Mesenchymal stem cell (in vitro differentiated cells and primary cell): ENCODE measurements around the gene DCLK1.

Experiments
- DNase-seq: peaks from one replicate; pipeline ENCODE4 v3.0.0-alpha.2; 2013
- H2AFZ ChIP-seq: one replicate; pipeline ENCODE4 v1.6.1; 2013; ENCODE audit warnings: low read depth, mild to moderate bottlenecking, control low read depth, inconsistent platforms, low read length, moderate library complexity
- H2AK5ac ChIP-seq: 2 replicates; pipeline ENCODE4 v1.6.1; 2013; ENCODE audit warnings: low read length, moderate library complexity, mild to moderate bottlenecking, inconsistent platforms; ENCODE audit not compliant: severe bottlenecking
- H2BK120ac ChIP-seq: one replicate; pipeline ENCODE4 v1.6.1; 2013; ENCODE audit warnings: low read depth, mild to moderate bottlenecking, inconsistent platforms, low read length, moderate library complexity
- H2BK12ac ChIP-seq, 2 experiments: one replicate each; pipeline ENCODE4 v1.6.1; 2013; ENCODE audit warnings: inconsistent platforms in 2 of 2, low read length in 2 of 2, mild to moderate bottlenecking in 2 of 2, moderate library complexity in 2 of 2, control low read depth in 1 of 2
- H2BK15ac ChIP-seq: one replicate; pipeline ENCODE4 v1.6.1; 2013; ENCODE audit warnings: mild to moderate bottlenecking, low read depth, inconsistent platforms; ENCODE audit not compliant: poor library complexity, severe bottlenecking
- H2BK5ac ChIP-seq: 2 replicates; pipeline ENCODE4 v1.6.1; 2013; ENCODE audit warnings: low read depth, mild to moderate bottlenecking, low read length, control low read depth, inconsistent platforms; ENCODE audit not compliant: poor library complexity, severe bottlenecking
- H3K14ac ChIP-seq, 2 experiments: one replicate each; pipeline ENCODE4 v1.6.1; 2013; ENCODE audit warnings: inconsistent platforms in 2 of 2, low read length in 2 of 2, control low read depth in 1 of 2, mild to moderate bottlenecking in 1 of 2, moderate library complexity in 1 of 2
- H3K18ac ChIP-seq, 2 experiments: one replicate each; pipeline ENCODE4 v1.6.1; 2013; ENCODE audit warnings: inconsistent platforms in 2 of 2, low read length in 2 of 2, control low read depth in 1 of 2, low read depth in 1 of 2, mild to moderate bottlenecking in 1 of 2
- H3K23ac ChIP-seq, 2 experiments: one replicate each; pipeline ENCODE4 v1.6.1; 2013; ENCODE audit warnings: inconsistent platforms in 2 of 2, low read length in 2 of 2, mild to moderate bottlenecking in 2 of 2, moderate library complexity in 2 of 2, control low read depth in 1 of 2
- H3K27ac ChIP-seq: 2 replicates; pipeline ENCODE4 v1.5.1; 2013; ENCODE audit warnings: mild to moderate bottlenecking, moderate library complexity, low read length, control low read depth, inconsistent platforms; ENCODE audit not compliant: poor library complexity, severe bottlenecking
- H3K27me3 ChIP-seq, 2 experiments: 2 replicates each; pipeline versions ENCODE4 v1.6.1 to v1.7.0; 2013; ENCODE audit warnings: low read length in 2 of 2, mild to moderate bottlenecking in 2 of 2, moderate library complexity in 2 of 2, control low read depth in 1 of 2, inconsistent platforms in 1 of 2; ENCODE audit not compliant: control insufficient read depth in 1 of 2, insufficient read depth in 1 of 2
- H3K36me3 ChIP-seq, 2 experiments: 2 replicates each; pipeline versions ENCODE4 v1.6.1 to v1.7.0; 2013; ENCODE audit warnings: low read length in 2 of 2, control low read depth in 1 of 2, inconsistent platforms in 1 of 2, low read depth in 1 of 2, mild to moderate bottlenecking in 1 of 2; ENCODE audit not compliant: insufficient read depth in 2 of 2, control insufficient read depth in 1 of 2
- H3K4ac ChIP-seq, 2 experiments: one replicate each; pipeline ENCODE4 v1.6.1; 2013; ENCODE audit warnings: inconsistent platforms in 2 of 2, low read length in 2 of 2, mild to moderate bottlenecking in 2 of 2, moderate library complexity in 2 of 2, control low read depth in 1 of 2, low read depth in 1 of 2
- H3K4me1 ChIP-seq: 2 replicates; pipeline ENCODE4 v1.6.1; 2013; ENCODE audit warnings: low read depth, low read length, control low read depth; ENCODE audit not compliant: control insufficient read depth, insufficient read depth
- H3K4me2 ChIP-seq: 2 replicates; pipeline ENCODE4 v1.6.1; 2013; ENCODE audit warnings: low read length, mild to moderate bottlenecking, inconsistent platforms; ENCODE audit not compliant: poor library complexity, severe bottlenecking
- H3K4me3 ChIP-seq, 2 experiments: 2 replicates each; pipeline versions ENCODE4 v1.5.1 to v1.7.0; 2013; ENCODE audit warnings: low read length in 2 of 2, mild to moderate bottlenecking in 2 of 2, control low read depth in 1 of 2, low read depth in 1 of 2; ENCODE audit not compliant: insufficient read depth in 1 of 2
- H3K79me1 ChIP-seq: replicated peaks from 2 replicates; pipeline ENCODE4 v1.6.1; 2013; ENCODE audit warnings: mild to moderate bottlenecking, control low read depth, low read length, inconsistent platforms; ENCODE audit not compliant: poor library complexity, severe bottlenecking
- H3K9ac ChIP-seq: 2 replicates; pipeline ENCODE4 v1.7.0; 2013; ENCODE audit warnings: mild to moderate bottlenecking, low read length, moderate library complexity
- H3K9me3 ChIP-seq: 2 replicates; pipeline ENCODE4 v1.7.0; 2013; ENCODE audit warnings: mild to moderate bottlenecking, low read length; ENCODE audit not compliant: control insufficient read depth
- H4K8ac ChIP-seq: one replicate; pipeline ENCODE4 v1.6.1; 2013; ENCODE audit warnings: inconsistent platforms, mild to moderate bottlenecking, low read length, moderate library complexity
- H4K91ac ChIP-seq: one replicate; pipeline ENCODE4 v1.6.1; 2013; ENCODE audit warnings: mild to moderate bottlenecking, low read length, inconsistent platforms
- WGBS: methylation state at CpG from one replicate; pipeline ENCODE4 v1.1.7; 2013; ENCODE audit warnings: mixed read lengths; 5-methylcytosine and 5-hydroxymethylcytosine counted together

DCLK1 gene

DNA sequence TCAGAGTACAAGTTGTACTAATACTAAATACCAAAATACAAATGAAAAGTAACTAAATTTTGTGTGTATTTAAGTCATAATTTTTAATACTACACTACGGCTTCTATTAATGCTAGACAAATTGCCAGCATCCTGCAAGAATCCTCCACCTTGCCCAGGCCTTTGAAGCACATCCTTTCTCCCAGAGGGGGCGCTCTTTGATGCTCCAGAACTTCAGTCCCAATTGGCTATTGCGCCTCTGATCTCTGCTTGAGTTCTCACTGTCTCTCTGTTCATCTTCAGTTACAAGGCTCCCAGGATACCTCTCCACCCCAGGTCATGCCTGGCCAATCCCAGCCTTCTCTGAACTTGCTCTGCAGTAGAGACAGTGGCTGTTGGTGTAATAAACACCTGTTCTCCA is 141.0 kb downstream of the DCLK1 start:
- Histone ChIP-seq H3K27me3 (peaks cover 0 to 24% of the 10 kb centered on the region in 2 experiments), H3K18ac (no peak overlapping the region)
- 60% methylated on average over 3 of the region's 3 CpGs for WGBS

DNA sequence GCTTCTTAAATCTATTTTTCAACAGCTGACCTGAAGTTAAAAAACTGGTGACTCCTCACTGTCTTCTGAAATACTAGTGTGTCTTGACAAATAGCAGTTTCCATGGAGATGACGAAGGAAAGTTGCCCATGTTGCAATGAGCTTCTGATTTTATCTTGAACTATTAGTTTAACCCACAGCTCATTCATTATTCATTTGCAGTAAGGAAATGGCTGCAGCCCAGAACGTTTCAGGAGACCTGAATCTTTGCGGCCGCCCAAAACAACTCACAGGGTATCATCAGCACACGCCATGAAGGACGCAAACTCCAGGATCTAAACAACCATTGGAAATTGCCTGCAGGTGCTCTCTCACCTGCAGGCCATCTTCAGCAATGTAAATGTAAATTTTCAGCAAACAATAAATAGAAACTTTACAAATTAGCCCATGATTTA is 142.5 kb downstream of the DCLK1 start:
- no peak overlapping the region for H2AFZ ChIP-seq
- H3K4me1 ChIP-seq: no peaks in the 10 kb centered on the region
- H3K9me3 ChIP-seq: no peaks in the 10 kb centered on the region
- H3K18ac ChIP-seq: no peak overlapping the region
- H3K4me2 ChIP-seq: no peak overlapping the region
- no peak overlapping the region for H3K4me3 ChIP-seq
- no peak overlapping the region for H2BK15ac ChIP-seq
- H3K36me3 ChIP-seq: no peaks in the 10 kb centered on the region
- no peak overlapping the region for H3K4ac ChIP-seq
- no peak overlapping the region for H2BK5ac ChIP-seq
- no peak overlapping the region for H4K91ac ChIP-seq
- no peak overlapping the region for H4K8ac ChIP-seq
- WGBS: 74% methylated on average over 6 of the region's 6 CpGs
- no peak for DNase-seq
- H3K27ac ChIP-seq: no peak overlapping the region
- peak overlapping the region; percentile 53 for H3K9ac ChIP-seq
- H2BK12ac ChIP-seq: no peak overlapping the region
- no peak overlapping the region for H3K14ac ChIP-seq
- H3K23ac ChIP-seq: no peak overlapping the region
- H3K27me3 ChIP-seq: peaks cover 0 to 21% of the 10 kb centered on the region in 2 experiments
- H2AK5ac ChIP-seq: no peak overlapping the region
- no peaks in the 10 kb centered on the region for H3K79me1 ChIP-seq
- no peak overlapping the region for H2BK120ac ChIP-seq

More for the DNA sequence above, 141.0 kb downstream of the DCLK1 start:
- Histone ChIP-seq H3K23ac (no peak overlapping the region), H3K9me3 (no peaks in the 10 kb centered on the region), H3K14ac (no peak overlapping the region), H3K4ac (no peak overlapping the region), H2AK5ac (no peak overlapping the region), H2BK120ac (no peak overlapping the region), H3K36me3 (no peaks in the 10 kb centered on the region), H3K4me1 (no peaks in the 10 kb centered on the region), H4K91ac (no peak overlapping the region), H3K27ac (no peak overlapping the region), H4K8ac (no peak overlapping the region), H2BK12ac (no peak overlapping the region), H2BK15ac (no peak overlapping the region), H3K4me3 (no peak overlapping the region), H3K79me1 (no peaks in the 10 kb centered on the region), H2BK5ac (no peak overlapping the region), H2AFZ (no peak overlapping the region), H3K9ac (no peak overlapping the region), H3K4me2 (no peak overlapping the region)
- no peak for DNase-seq

DNA sequence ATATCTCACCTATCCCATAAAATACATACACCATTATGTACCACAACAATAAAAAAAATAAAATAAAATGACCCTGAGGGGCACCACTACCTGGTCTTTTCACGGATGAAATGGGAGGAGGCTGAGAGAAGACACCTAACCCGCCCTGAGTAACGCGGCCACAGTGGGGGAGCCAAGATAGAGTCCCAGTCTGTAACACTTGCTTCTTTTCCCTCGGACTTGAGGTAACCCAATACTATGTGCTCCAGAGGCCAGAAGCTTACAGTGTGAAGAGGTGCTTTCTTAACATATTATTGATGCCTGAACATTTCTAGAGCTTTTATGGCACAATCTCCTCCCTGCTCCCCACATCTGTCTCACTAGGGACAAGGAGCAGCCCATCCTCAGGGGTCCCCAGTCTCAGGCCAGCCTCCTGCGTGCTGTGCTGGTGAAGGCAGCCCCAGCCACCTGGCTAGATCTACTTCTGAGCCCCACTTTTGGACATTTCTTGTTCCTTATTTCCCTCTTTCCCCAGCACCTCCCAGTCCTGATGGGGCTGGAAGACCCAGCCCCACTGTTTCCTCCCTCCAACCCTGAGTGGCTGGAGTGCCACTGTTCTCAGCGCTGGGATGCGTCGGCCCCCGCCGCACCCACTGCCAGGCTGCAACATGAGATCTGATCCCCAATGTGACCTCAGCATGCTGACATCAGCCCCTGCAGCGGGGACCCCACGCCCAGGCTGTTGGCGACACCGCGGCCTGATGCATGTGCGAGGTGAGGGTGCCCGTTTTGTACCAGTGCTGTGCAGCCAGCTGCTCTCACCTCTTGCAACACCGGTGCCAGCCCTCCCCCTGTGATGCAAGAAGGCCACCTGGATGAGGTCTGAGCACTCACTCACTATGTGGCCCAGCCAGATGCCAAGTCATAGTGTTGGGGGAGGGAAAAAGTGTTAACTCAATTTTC is 143.3 kb downstream of the DCLK1 start:
- H3K79me1 ChIP-seq: no peaks in the 10 kb centered on the region
- WGBS: 55% methylated on average over 16 of the region's 19 CpGs

DNA sequence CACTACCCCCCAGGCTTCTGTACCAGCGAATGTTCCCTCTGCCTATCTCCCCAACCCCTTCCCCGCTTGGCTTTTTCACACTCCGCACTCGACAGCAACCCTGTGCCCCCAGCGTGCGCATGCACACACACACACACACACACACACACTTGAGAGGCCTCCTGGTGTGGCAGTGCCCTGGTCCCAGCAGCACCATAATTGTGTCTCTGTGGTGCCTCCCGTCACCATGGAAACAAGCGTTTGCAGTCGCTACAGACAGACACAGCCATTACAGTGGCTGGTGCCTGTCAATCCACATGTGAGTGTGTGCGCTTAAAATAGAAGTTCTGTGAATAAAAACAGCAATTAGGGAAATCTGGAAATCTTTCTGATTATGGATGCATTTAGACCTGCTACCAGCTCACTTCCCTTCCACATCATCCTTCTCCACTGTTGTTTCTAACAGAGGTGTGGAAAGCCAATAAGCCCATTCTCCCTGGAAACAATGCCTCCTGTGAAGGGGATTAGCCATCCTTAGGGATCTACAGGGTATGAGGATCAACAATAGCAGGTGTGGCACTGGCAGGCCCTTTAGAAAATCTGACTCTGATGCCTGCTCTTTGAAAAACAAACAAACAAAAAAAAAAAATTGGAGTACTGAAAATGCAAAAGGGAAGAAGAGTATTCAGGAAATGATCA is 146.3 kb downstream of the DCLK1 start:
- H3K9ac ChIP-seq: no peak overlapping the region
- no peak overlapping the region for H2BK12ac ChIP-seq
- no peak overlapping the region for H2AFZ ChIP-seq
- H2BK120ac ChIP-seq: no peak overlapping the region
- no peak overlapping the region for H3K23ac ChIP-seq
- no peak overlapping the region for H4K8ac ChIP-seq
- DNase-seq: no peak
- no peak overlapping the region for H3K4ac ChIP-seq
- no peak overlapping the region for H2BK5ac ChIP-seq
- H3K14ac ChIP-seq: no peak overlapping the region
- H2BK15ac ChIP-seq: no peak overlapping the region
- no peak overlapping the region for H3K4me2 ChIP-seq
- H3K27ac ChIP-seq: no peak overlapping the region
- H3K9me3 ChIP-seq: peaks cover 4% of the 10 kb centered on the region
- H3K27me3 ChIP-seq: peaks cover 0 to 13% of the 10 kb centered on the region in 2 experiments
- WGBS: 65% methylated on average over 9 of the region's 10 CpGs
- H3K18ac ChIP-seq: no peak overlapping the region
- H3K79me1 ChIP-seq: no peaks in the 10 kb centered on the region
- H3K36me3 ChIP-seq: no peaks in the 10 kb centered on the region
- H2AK5ac ChIP-seq: no peak overlapping the region
- no peaks in the 10 kb centered on the region for H3K4me1 ChIP-seq
- H3K4me3 ChIP-seq: no peak overlapping the region
- no peak overlapping the region for H4K91ac ChIP-seq

More for the DNA sequence above, 143.3 kb downstream of the DCLK1 start:
- H3K4me1 ChIP-seq: no peaks in the 10 kb centered on the region
- no peak overlapping the region for H3K4ac ChIP-seq
- peak overlapping the region in 1 of 2 experiments; percentile 90 for H3K14ac ChIP-seq
- no peak overlapping the region for H2AK5ac ChIP-seq
- no peak overlapping the region for H3K4me2 ChIP-seq
- no peak overlapping the region for H2BK5ac ChIP-seq
- H3K9me3 ChIP-seq: no peaks in the 10 kb centered on the region
- no peak overlapping the region for H2BK120ac ChIP-seq
- H3K9ac ChIP-seq: peak overlapping the region; percentile 53
- no peak overlapping the region for H3K23ac ChIP-seq
- H3K27ac ChIP-seq: no peak overlapping the region
- H3K36me3 ChIP-seq: no peaks in the 10 kb centered on the region
- peaks cover 0 to 18% of the 10 kb centered on the region in 2 experiments for H3K27me3 ChIP-seq
- H3K18ac ChIP-seq: no peak overlapping the region
- DNase-seq: no peak
- H2BK15ac ChIP-seq: no peak overlapping the region
- peak overlapping the region in 1 of 2 experiments; percentile 26 for H3K4me3 ChIP-seq
- H4K8ac ChIP-seq: no peak overlapping the region
- H4K91ac ChIP-seq: no peak overlapping the region
- H2AFZ ChIP-seq: no peak overlapping the region
- H2BK12ac ChIP-seq: no peak overlapping the region
